OCI-LY3 (cell line): ENCODE measurements around the gene NCKAP5.

ENCODE experiments used
- EZH2phosphoT487 ChIP-seq: fragments of 200-600 bp; shearing (Covaris generic); IDR thresholded peaks from 2 replicates; pipeline ENCODE4 v1.6.1; 2018; ENCODE audit warnings: antibody characterized with exemption, mixed run types, low read depth
- TF ChIP-seq, protein P1 (sequence below): fragments of 200-600, 300-600 bp; sonication (generic); IDR thresholded peaks from 2 replicates; pipeline ENCODE4 v1.5.1; 2014; ENCODE audit warnings: antibody characterized with exemption, low read length, low read depth

GRCh38 chr2:132902626-132903025, 665.6 kb downstream of the NCKAP5 start:
- TF ChIP-seq, protein P1, sequence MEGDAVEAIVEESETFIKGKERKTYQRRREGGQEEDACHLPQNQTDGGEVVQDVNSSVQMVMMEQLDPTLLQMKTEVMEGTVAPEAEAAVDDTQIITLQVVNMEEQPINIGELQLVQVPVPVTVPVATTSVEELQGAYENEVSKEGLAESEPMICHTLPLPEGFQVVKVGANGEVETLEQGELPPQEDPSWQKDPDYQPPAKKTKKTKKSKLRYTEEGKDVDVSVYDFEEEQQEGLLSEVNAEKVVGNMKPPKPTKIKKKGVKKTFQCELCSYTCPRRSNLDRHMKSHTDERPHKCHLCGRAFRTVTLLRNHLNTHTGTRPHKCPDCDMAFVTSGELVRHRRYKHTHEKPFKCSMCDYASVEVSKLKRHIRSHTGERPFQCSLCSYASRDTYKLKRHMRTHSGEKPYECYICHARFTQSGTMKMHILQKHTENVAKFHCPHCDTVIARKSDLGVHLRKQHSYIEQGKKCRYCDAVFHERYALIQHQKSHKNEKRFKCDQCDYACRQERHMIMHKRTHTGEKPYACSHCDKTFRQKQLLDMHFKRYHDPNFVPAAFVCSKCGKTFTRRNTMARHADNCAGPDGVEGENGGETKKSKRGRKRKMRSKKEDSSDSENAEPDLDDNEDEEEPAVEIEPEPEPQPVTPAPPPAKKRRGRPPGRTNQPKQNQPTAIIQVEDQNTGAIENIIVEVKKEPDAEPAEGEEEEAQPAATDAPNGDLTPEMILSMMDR, result no peak
- no peak for TF ChIP-seq EZH2phosphoT487
